Right forelimb (tissue), 1 donor: ENCODE measurements around the gene ATP1B2.

ENCODE experiments used
- DNase-seq: peaks from one replicate; pipeline ENCODE4 v3.0.0-alpha.2; 2018

The ATP1B2 gene

GRCh38 chr17:7686222-7687071 lies 35.7 kb downstream of the ATP1B2 start:
- DNase-seq = peak; percentile 91

GRCh38 chr17:7687072-7687907 lies 36.6 kb downstream of the ATP1B2 start, which contains the start of gene TP53:
TSS of gene TP53 (minus strand) at chr17:7687490. CDS start at chr17:7676594, 10,896 bp downstream.
- DNase-seq = peak; percentile 89

- DNase-seq = peak; percentile 98
Measured at GRCh38 chr17:7687908-7688807, 37.4 kb downstream of the ATP1B2 start, which contains the start of gene WRAP53. TSS of gene WRAP53 (plus strand) at chr17:7688477. CDS start at chr17:7688649, 172 bp downstream.

GRCh38 chr17:7688808-7689316 lies 38.1 kb downstream of the ATP1B2 start:
- DNase-seq = no peak

GRCh38 chr17:7695586-7695985 lies 44.9 kb downstream of the ATP1B2 start:
- no peak for DNase-seq

- DNase-seq = no peak
Measured at GRCh38 chr17:7697828-7698588, 47.3 kb downstream of the ATP1B2 start.

GRCh38 chr17:7700510-7700909 lies 49.8 kb downstream of the ATP1B2 start:
- DNase-seq = no peak

- no peak for DNase-seq
Measured at GRCh38 chr17:7701681-7702080, 51.0 kb downstream of the ATP1B2 start.

GRCh38 chr17:7702776-7703175 lies 52.0 kb downstream of the ATP1B2 start:
- no peak for DNase-seq

- DNase-seq = no peak
Measured at GRCh38 chr17:7703584-7704479, 53.1 kb downstream of the ATP1B2 start.

GRCh38 chr17:7704601-7705268 lies 54.0 kb downstream of the ATP1B2 start, which contains the start of gene EFNB3:
TSS of gene EFNB3 (plus strand) at chr17:7705202. CDS start at chr17:7705599, 397 bp downstream.
- peak; percentile 71 for DNase-seq

GRCh38 chr17:7705269-7706255 lies 54.8 kb downstream of the ATP1B2 start:
- no peak for DNase-seq

- no peak for DNase-seq
Measured at GRCh38 chr17:7706631-7707354, 56.1 kb downstream of the ATP1B2 start.
